CD4-positive, alpha-beta T cell treated with Interleukin-4 for 4 hours (primary cell): ENCODE results near the gene FGF4.

Experiments used
- DNase-seq: peaks from one replicate; pipeline ENCODE4 v3.0.0-alpha.2; 2020

Gene FGF4

DNA sequence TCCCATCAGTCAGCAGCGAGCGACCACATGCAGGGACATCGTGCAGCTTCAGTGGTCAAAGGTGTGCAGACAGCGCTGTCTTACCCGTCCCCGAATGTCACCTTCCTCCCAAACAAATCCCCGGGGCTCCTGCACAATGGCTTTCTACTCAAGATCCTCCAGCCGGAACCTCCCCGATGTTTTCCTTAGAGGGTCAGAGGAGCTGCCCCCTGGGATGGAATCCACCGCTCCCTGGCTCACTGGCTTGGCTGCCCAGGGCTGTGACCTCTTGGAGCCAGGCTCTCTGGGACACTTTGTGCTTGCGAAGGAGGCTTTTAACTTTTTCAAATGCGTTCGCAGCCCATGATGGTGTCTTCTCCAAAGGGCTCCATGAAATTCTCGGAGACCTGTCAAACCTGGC is 54.0 kb downstream of the FGF4 start:
- no peak for DNase-seq
